Measurements from ENCODE around the gene GGCX.
"Not testable (repeated sequence)": the region's sequence is repeated elsewhere in the genome, so short reads cannot be mapped to it uniquely, and the experiment has no call there.

DNA sequence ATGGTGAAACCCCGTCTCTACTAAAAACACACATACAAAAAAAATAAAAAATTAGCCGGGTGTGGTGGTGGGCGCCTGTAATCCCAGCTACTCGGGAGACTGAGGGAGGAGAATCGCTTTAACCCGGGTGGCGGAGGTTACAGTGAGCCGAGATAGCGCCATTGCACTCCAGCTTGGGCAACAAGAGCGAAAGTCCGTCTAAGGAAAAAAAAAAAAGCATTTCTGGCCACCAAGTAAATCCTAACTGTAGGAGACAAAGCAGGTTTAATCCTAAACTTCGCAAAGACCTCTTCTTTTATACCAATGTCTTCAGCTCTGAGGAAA lies 928 bp downstream of the GGCX start:
- TF ChIP-seq LEF1 (IDR thresholded peaks at IDR 0.05; ENCODE audit: borderline replicate concordance); SP1 (IDR thresholded peaks at IDR 0.05): not testable (repeated sequence)

Measured in HEK293T (cell line).